DND-41 (cell line): ENCODE results near the gene SEMA4A.
"Not testable (repeated sequence)": the region's sequence is repeated elsewhere in the genome, so short reads cannot be mapped to it uniquely, and the experiment has no call there.

Experiments used
- ATAC-seq: fragments of 200-7000 bp; cut with Tn5 transposase; 3 replicates; pipeline ENCODE4 v1.9.1; 2021; ENCODE audit warnings: low read depth; ENCODE audit not compliant: insufficient read depth
- DNase-seq: peaks from one replicate; pipeline ENCODE4 v3.0.0-alpha.2; 2020
- H2AFZ ChIP-seq: 2 replicates; pipeline ENCODE4 v1.6.0; 2012; ENCODE audit warnings: low read depth, low read length
- H3K27ac ChIP-seq: 2 replicates; pipeline ENCODE4 v1.5.1; 2012; ENCODE audit warnings: low read length, inconsistent platforms
- H3K27me3 ChIP-seq: fragments of 200-600 bp; sonication (generic); 2 replicates; pipeline ENCODE4 v1.6.0; 2012; ENCODE audit warnings: low read length, mild to moderate bottlenecking, inconsistent platforms; ENCODE audit not compliant: insufficient read depth, poor library complexity
- H3K36me3 ChIP-seq: 2 replicates; pipeline ENCODE4 v1.5.1; 2012; ENCODE audit warnings: low read length, inconsistent platforms; ENCODE audit not compliant: insufficient read depth
- H3K4me1 ChIP-seq: 2 replicates; pipeline ENCODE4 v1.5.1; 2012; ENCODE audit warnings: mild to moderate bottlenecking, low read length; ENCODE audit not compliant: insufficient read depth
- H3K4me2 ChIP-seq: 2 replicates; pipeline ENCODE4 v1.6.0; 2012; ENCODE audit warnings: mild to moderate bottlenecking, moderate library complexity, low read length, inconsistent platforms; ENCODE audit not compliant: insufficient read depth
- H3K4me3 ChIP-seq, 2 experiments: fragments of 200-600 bp in 1 of 2; shearing (Covaris generic) in 1 of 2; 2 replicates each; pipeline ENCODE4 v1.5.1; 2012 to 2016; ENCODE audit warnings: inconsistent platforms in 2 of 2, low read length in 2 of 2, mild to moderate bottlenecking in 2 of 2, low read depth in 1 of 2, moderate library complexity in 1 of 2
- H3K79me2 ChIP-seq: 2 replicates; pipeline ENCODE4 v1.6.0; 2012; ENCODE audit warnings: low read length, inconsistent platforms; ENCODE audit not compliant: insufficient read depth
- H3K9ac ChIP-seq: 2 replicates; pipeline ENCODE4 v1.6.0; 2012; ENCODE audit warnings: low read depth, mild to moderate bottlenecking, inconsistent platforms, low read length, moderate library complexity
- H3K9me3 ChIP-seq: 2 replicates; pipeline ENCODE4 v1.5.1; 2012; ENCODE audit warnings: low read length, moderate library complexity, mild to moderate bottlenecking, inconsistent platforms; ENCODE audit not compliant: insufficient read depth, severe bottlenecking
- H4K20me1 ChIP-seq: 2 replicates; pipeline ENCODE4 v1.6.0; 2012; ENCODE audit warnings: low read length; ENCODE audit not compliant: insufficient read depth
- CTCF ChIP-seq: IDR thresholded peaks from 2 replicates; pipeline ENCODE4 v1.5.1; 2012; ENCODE audit warnings: borderline replicate concordance, low read length, moderate library complexity, mild to moderate bottlenecking; ENCODE audit not compliant: poor library complexity, severe bottlenecking; ENCODE audit errors: extremely low read depth
- EZH2 ChIP-seq: IDR thresholded peaks from 3 replicates; pipeline ENCODE4 v1.6.1; 2012; ENCODE audit warnings: borderline replicate concordance, low read depth, mild to moderate bottlenecking, moderate library complexity, low read length, inconsistent platforms; ENCODE audit not compliant: severe bottlenecking

Gene SEMA4A

DNA sequence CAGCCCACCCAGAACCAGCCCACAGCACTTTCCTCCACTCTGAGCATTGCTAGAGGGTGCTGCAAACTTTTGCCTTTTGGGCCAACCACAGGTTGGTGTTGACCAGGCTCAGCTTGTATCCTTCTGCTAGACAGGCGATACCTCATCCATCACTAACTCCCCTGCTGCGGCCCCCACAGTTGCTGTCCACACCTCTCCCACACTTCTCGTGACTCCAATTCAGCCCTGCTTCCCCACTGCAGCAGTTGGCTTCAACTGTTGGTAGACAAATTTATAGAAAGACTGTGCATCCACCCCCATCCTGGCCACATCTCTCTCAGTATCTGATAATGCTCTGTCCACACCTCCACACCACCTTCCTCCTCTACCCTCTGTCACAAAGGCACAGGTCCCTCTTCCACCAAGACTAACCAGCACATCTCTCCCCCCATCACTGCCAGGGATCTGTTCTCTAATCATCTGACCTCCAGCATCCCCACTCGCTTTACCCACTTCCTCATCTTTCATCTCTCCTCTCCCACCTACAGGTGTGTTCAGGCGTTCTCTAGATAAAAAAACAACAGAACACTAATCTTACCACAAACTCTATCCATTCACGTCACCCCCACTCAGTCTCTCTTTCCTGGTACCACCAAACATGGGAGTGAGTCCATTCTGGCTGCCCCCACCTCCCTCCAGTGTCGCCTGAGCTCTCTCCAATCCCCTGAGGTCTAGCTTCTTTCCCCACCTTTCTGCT lies 24.7 kb downstream of the SEMA4A start:
- Histone ChIP-seq H3K4me2 (no peak overlapping the region), H3K4me3 (no peak overlapping the region), H3K36me3 (no peaks in the 10 kb centered on the region), H3K79me2 (no peaks in the 10 kb centered on the region), H2AFZ (no peak overlapping the region), H3K27ac (no peak overlapping the region), H3K27me3 (peaks cover 5% of the 10 kb centered on the region), H3K9me3 (no peaks in the 10 kb centered on the region), H3K9ac (no peak overlapping the region), H4K20me1 (no peaks in the 10 kb centered on the region), H3K4me1 (no peaks in the 10 kb centered on the region)
- DNase-seq: peak; percentile 42
- no peak for TF ChIP-seq EZH2
- no peak for TF ChIP-seq CTCF
- peak; percentile 87 for ATAC-seq

- no peaks in the 10 kb centered on the region for H3K4me1 ChIP-seq
- H2AFZ ChIP-seq: no peak overlapping the region
- no peak overlapping the region for H3K4me3 ChIP-seq
- no peak overlapping the region for H3K4me2 ChIP-seq
- H4K20me1 ChIP-seq: no peaks in the 10 kb centered on the region
- no peaks in the 10 kb centered on the region for H3K9me3 ChIP-seq
- no peak overlapping the region for H3K9ac ChIP-seq
- no peaks in the 10 kb centered on the region for H3K36me3 ChIP-seq
- no peak overlapping the region for H3K27ac ChIP-seq
- peaks cover 1% of the 10 kb centered on the region for H3K27me3 ChIP-seq
- no peaks in the 10 kb centered on the region for H3K79me2 ChIP-seq
- DNase-seq (no peak), ATAC-seq (no peak)
- TF ChIP-seq EZH2: no peak
- TF ChIP-seq CTCF: no peak
Measured at GRCh38 chr1:156180471-156180870, 27.1 kb downstream of the SEMA4A start.

DNA sequence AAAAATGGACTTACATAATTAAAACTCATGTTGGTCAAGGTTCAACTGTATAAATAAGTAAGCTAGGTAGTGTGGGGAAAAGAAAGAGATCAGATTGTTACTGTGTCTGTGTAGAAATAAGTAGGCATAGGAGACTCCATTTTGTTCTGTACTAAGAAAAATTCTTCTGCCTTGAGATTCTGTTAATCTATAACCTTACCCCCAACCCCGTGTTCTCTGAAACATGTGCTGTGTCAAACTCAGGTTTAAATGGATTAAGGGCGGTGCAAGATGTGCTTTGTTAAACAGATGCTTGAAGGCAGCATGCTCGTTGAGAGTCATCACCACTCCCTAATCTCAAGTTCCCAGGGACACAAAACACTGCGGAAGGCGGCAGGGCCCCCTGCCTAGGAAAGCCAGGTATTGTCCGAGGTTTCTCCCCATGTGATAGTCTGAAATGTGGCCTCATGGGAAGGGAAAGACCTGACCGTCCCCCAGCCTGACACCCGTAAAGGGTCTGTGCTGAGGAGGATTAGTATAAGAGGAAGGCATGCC lies 28.1 kb downstream of the SEMA4A start:
- not testable (repeated sequence) for ATAC-seq, H3K79me2 ChIP-seq, H3K4me2 ChIP-seq, H3K9ac ChIP-seq, H3K27me3 ChIP-seq, H3K4me1 ChIP-seq, H3K27ac ChIP-seq, H3K9me3 ChIP-seq, H4K20me1 ChIP-seq, DNase-seq, H3K4me3 ChIP-seq, H3K36me3 ChIP-seq, H2AFZ ChIP-seq

GRCh38 chr1:156182010-156182779 lies 28.8 kb downstream of the SEMA4A start:
- not testable (repeated sequence) for H2AFZ ChIP-seq, H3K79me2 ChIP-seq, H4K20me1 ChIP-seq, DNase-seq, H3K9me3 ChIP-seq, H3K4me2 ChIP-seq, H3K9ac ChIP-seq, H3K4me3 ChIP-seq, H3K27ac ChIP-seq, H3K4me1 ChIP-seq, H3K27me3 ChIP-seq, H3K36me3 ChIP-seq, ATAC-seq

DNA sequence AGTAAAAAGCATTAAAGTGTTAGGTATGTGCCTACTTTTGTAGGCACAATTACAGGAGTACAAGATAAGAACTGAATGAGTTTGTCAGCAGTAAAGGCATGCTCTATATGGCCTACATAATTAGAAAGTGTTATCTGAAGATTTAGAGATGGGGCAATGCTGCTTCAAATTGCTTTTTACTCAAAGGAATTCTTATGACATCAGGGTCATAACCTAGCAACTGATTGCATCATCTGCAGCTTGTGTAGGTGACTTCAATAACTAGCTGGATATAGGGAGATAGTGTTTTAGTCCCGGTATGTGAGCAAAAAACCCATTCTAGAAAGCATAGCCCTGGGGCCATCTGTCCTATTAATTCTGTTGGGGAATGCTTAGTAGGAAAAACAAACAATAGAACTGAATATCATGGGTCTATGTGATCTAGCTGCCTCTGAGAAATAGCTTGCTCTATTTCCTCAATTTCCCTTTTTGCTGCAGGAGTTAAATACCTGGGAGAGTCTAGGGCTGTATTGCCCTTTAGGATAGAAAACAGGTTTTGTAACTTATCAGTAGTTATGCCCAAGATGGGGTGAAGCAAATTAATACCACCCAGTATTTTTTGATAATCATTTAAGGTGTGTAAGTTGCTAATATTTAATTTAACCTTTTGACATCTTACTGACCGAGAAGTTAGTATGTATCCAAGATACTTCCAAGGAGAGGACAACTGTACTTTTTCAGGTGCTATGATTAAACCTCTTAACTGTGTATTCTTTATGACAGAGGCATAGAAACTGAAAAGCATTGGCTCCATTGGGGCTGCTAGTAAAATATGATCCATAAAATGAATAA lies 33.2 kb downstream of the SEMA4A start:
- H3K36me3 ChIP-seq, H3K4me3 ChIP-seq, H3K27ac ChIP-seq, H2AFZ ChIP-seq, ATAC-seq, H3K4me1 ChIP-seq, DNase-seq, H3K9me3 ChIP-seq, H3K4me2 ChIP-seq, H3K9ac ChIP-seq, H3K79me2 ChIP-seq, H3K27me3 ChIP-seq, H4K20me1 ChIP-seq: not testable (repeated sequence)

GRCh38 chr1:156190265-156190664 lies 36.9 kb downstream of the SEMA4A start:
- not testable (repeated sequence) for DNase-seq, H3K27ac ChIP-seq, H3K27me3 ChIP-seq, H3K4me2 ChIP-seq, ATAC-seq, H4K20me1 ChIP-seq, H3K9ac ChIP-seq, H3K36me3 ChIP-seq, H3K9me3 ChIP-seq, H2AFZ ChIP-seq, H3K4me3 ChIP-seq
- H3K79me2 ChIP-seq: peaks cover 12% of the 10 kb centered on the region
- peaks cover 18% of the 10 kb centered on the region for H3K4me1 ChIP-seq
